CD8-positive, alpha-beta memory T cell (primary cell): ENCODE results near the gene FAM83G. TPM values are rescaled to one million over a fixed set of nuclear protein-coding genes. Genes with fewer than 3 reads are reported as not detected.

Experiments
- CTCF ChIA-PET: fragments of 350-600 bp; sonication (Branson Sonifier 250); formaldehyde crosslinking; loops from one replicate; lab custom pipeline; 2021; ENCODE audit warnings: antibody characterized with exemption; lab: Charles Lee
- POLR2A ChIA-PET: fragments of 350-600 bp; sonication (Branson Sonifier 250); formaldehyde crosslinking; loops from one replicate; lab custom pipeline; 2021; ENCODE audit warnings: antibody characterized with exemption; lab: Charles Lee
- DNase-seq, 5 donors: peaks; one replicate each; pipeline versions ENCODE4 v3.0.0 to v3.0.0-alpha.2; 2020 to 2022; ENCODE audit warnings: mixed read lengths in 1 of 5
- H3K27ac ChIP-seq: one replicate; pipeline ENCODE4 v1.7.0; 2013; ENCODE audit warnings: low read depth, mild to moderate bottlenecking, low read length, moderate library complexity
- H3K27me3 ChIP-seq: 2 replicates; pipeline ENCODE4 v1.7.0; 2013; ENCODE audit warnings: low read length, mild to moderate bottlenecking; ENCODE audit not compliant: insufficient read depth, poor library complexity, severe bottlenecking
- H3K36me3 ChIP-seq: 2 replicates; pipeline ENCODE4 v1.7.0; 2013; ENCODE audit warnings: mild to moderate bottlenecking, low read length, moderate library complexity; ENCODE audit not compliant: insufficient read depth
- H3K4me1 ChIP-seq: 2 replicates; pipeline ENCODE4 v1.7.0; 2013; ENCODE audit warnings: mild to moderate bottlenecking, low read length, moderate library complexity; ENCODE audit not compliant: insufficient read depth
- H3K4me3 ChIP-seq: 2 replicates; pipeline ENCODE4 v1.7.0; 2013; ENCODE audit warnings: mild to moderate bottlenecking, low read length
- H3K9me3 ChIP-seq: 2 replicates; pipeline ENCODE4 v1.7.0; 2013; ENCODE audit warnings: mild to moderate bottlenecking, low read length
- H3K27ac Mint-ChIP-seq, 8 donors: one replicate each; pipeline ENCODE4 v1.8.0; 2020 to 2021; ENCODE audit warnings: mixed read lengths in 8 of 8, mild to moderate bottlenecking in 6 of 8, inconsistent platforms in 3 of 8, moderate library complexity in 3 of 8
- H3K27me3 Mint-ChIP-seq, 2 donors: one replicate each; pipeline ENCODE4 v1.8.0; 2020 to 2021; ENCODE audit warnings: mixed read lengths in 2 of 2, mild to moderate bottlenecking in 1 of 2, moderate library complexity in 1 of 2
- H3K36me3 Mint-ChIP-seq, 3 donors: one replicate each; pipeline ENCODE4 v1.8.0; 2020 to 2021; ENCODE audit warnings: mixed read lengths in 3 of 3, inconsistent platforms in 1 of 3, mild to moderate bottlenecking in 1 of 3
- H3K4me1 Mint-ChIP-seq, 3 donors: one replicate each; pipeline ENCODE4 v1.8.0; 2020 to 2021; ENCODE audit warnings: mixed read lengths in 3 of 3, inconsistent platforms in 1 of 3, mild to moderate bottlenecking in 1 of 3
- H3K4me3 Mint-ChIP-seq, 7 donors: one replicate each; pipeline ENCODE4 v1.8.0; 2020 to 2021; ENCODE audit warnings: mixed read lengths in 7 of 7, mild to moderate bottlenecking in 6 of 7, moderate library complexity in 4 of 7, inconsistent platforms in 2 of 7
- H3K9me3 Mint-ChIP-seq, 5 donors: one replicate each; pipeline ENCODE4 v1.8.0; 2020 to 2022; ENCODE audit warnings: mixed read lengths in 5 of 5, mild to moderate bottlenecking in 3 of 5, moderate library complexity in 2 of 5, inconsistent platforms in 1 of 5
- polyA plus RNA-seq: library from polyadenylated mRNA; unstranded; fragments of 300-500 nt; fragmentation: Illumina TruSeq; gene quantifications from one replicate; pipeline ENCODE4 v1.2.3, GENCODE V29; 2021
- total RNA-seq, 2 experiments: library from RNA; stranded (reverse); gene quantifications; one replicate each; pipeline ENCODE4 v1.2.3, GENCODE V29; 2021

FAM83G gene
- total and polyA plus RNA-seq, 3 experiments from 2014 or later = 7.3 to 14.6 (median 13.1) TPM

DNA sequence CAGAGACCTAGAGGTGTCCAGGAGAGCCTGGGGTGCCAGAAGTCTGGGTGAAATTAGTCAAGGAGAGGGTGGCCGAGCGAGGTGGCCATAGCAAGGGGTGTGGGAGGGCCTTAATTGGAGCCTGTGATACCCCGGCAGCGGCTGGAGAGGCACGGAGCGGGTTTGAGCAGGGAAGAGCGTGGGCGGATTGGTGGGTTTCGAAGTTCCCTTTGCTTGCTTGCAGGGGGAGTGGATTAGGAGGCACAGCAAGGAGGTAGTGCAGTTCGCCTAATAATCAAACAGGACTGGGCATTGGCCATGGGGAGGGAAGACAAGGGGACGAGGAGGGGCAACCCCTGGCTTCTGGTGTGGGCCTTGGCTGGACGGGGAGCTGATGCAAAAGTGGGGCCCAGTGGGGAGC lies 5.4 kb upstream of the FAM83G start:
- no peaks in the 10 kb centered on the region for H3K36me3 Mint-ChIP-seq
- ChIA-PET POLR2A (no interaction called here), CTCF (no interaction called here)
- Histone ChIP-seq H3K36me3 (no peaks in the 10 kb centered on the region), H3K4me1 (peaks cover 3% of the 10 kb centered on the region), H3K27ac (no peak overlapping the region), H3K27me3 (no peaks in the 10 kb centered on the region), H3K9me3 (no peaks in the 10 kb centered on the region), H3K4me3 (no peak overlapping the region)
- peaks cover 0 to 11% (median 4%) of the 10 kb centered on the region in 3 donors for H3K4me1 Mint-ChIP-seq
- H3K27me3 Mint-ChIP-seq = no peaks in the 10 kb centered on the region
- H3K27ac Mint-ChIP-seq = peak overlapping the region in 1 of 8 donors; percentile 47
- DNase-seq = no peak
- H3K9me3 Mint-ChIP-seq = no peaks in the 10 kb centered on the region
- H3K4me3 Mint-ChIP-seq = no peak overlapping the region

DNA sequence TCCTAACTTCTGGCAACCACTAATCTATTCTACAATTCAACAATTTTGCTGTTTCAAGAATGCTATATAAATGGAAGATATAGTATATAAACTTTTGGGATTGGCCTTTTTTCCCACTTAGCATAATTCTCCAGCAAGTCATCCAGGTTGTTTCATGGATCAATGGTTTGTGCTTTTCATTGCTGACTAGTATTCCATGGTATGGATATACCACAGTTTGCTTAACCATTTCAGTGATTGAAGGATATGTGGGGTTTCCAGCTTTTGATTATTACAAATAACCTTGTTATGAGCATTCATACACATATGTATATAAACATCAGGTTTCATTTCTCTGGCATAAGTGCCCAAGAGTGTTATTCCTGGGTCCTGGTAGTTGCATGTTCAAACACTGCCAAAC lies 2.1 kb upstream of the FAM83G start:
- no peaks in the 10 kb centered on the region for H3K27me3 ChIP-seq
- no peak overlapping the region for H3K4me3 ChIP-seq
- ChIA-PET POLR2A (no interaction called here), CTCF (no interaction called here)
- H3K36me3 ChIP-seq = no peaks in the 10 kb centered on the region
- Mint-ChIP-seq H3K27ac (peak overlapping the region in 6 of 8 donors; percentile 43 to 97 (median 88)), H3K9me3 (no peaks in the 10 kb centered on the region), H3K4me1 (peaks cover 23 to 31% (median 29%) of the 10 kb centered on the region in 3 donors), H3K27me3 (no peaks in the 10 kb centered on the region), H3K4me3 (peak overlapping the region in 1 of 7 donors; percentile 75), H3K36me3 (peaks cover 0 to 10% (median 0%) of the 10 kb centered on the region in 3 donors)
- DNase-seq = no peak
- no peaks in the 10 kb centered on the region for H3K9me3 ChIP-seq
- H3K4me1 ChIP-seq = peaks cover 28% of the 10 kb centered on the region
- no peak overlapping the region for H3K27ac ChIP-seq

DNA sequence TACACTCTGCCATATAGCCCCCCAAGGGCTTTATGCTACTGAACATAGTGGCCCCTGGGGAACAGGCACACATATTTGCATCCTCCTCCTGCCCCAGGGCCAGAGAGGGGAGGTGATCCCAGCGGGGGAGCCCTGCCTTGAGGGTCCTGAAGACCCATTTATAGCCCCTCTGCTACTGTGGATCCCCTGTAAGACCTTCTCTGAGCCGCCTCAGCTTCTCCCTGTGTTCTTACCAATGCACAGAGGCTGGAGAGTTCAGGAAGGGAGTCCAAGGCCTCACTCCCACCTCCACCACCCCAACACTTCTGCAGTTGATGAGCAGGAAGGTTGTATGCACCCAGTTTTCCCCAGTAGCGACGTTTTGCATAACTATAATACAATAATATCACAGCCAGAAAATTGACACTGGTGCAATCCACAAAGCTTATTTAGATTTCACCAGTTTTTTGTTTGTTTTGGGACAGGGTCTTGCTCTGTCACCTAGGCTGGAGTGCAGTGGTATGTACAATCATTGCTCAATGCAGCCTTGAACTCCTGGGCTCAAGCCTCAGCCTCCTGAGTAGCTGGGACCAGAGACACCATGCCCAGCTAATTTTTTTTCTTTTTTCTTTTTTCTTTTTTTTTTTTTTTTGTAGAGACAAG lies 1.3 kb upstream of the FAM83G start:
- H3K36me3 Mint-ChIP-seq = peaks cover 0 to 15% (median 0%) of the 10 kb centered on the region in 3 donors
- no peaks in the 10 kb centered on the region for H3K9me3 Mint-ChIP-seq
- Histone ChIP-seq H3K4me3 (no peak overlapping the region), H3K27ac (no peak overlapping the region), H3K4me1 (peaks cover 35% of the 10 kb centered on the region), H3K27me3 (no peaks in the 10 kb centered on the region), H3K36me3 (no peaks in the 10 kb centered on the region), H3K9me3 (no peaks in the 10 kb centered on the region)
- H3K27me3 Mint-ChIP-seq = no peaks in the 10 kb centered on the region
- peak overlapping the region; percentile 39 to 75 (median 66) for H3K4me3 Mint-ChIP-seq
- ChIA-PET POLR2A (interaction anchor here (0.7 kb wide), 1 partner anchor 9 kb away, joined by 3 read pairs; no protein-coding TSS in a partner anchor), CTCF (interaction anchor here (2.6 kb wide), 1 partner anchor 45 kb away, joined by 10 read pairs; no protein-coding TSS in a partner anchor)
- no peak for DNase-seq
- peaks cover 29 to 39% (median 31%) of the 10 kb centered on the region in 3 donors for H3K4me1 Mint-ChIP-seq
- peak overlapping the region; percentile 78 to 99 (median 90) for H3K27ac Mint-ChIP-seq

DNA sequence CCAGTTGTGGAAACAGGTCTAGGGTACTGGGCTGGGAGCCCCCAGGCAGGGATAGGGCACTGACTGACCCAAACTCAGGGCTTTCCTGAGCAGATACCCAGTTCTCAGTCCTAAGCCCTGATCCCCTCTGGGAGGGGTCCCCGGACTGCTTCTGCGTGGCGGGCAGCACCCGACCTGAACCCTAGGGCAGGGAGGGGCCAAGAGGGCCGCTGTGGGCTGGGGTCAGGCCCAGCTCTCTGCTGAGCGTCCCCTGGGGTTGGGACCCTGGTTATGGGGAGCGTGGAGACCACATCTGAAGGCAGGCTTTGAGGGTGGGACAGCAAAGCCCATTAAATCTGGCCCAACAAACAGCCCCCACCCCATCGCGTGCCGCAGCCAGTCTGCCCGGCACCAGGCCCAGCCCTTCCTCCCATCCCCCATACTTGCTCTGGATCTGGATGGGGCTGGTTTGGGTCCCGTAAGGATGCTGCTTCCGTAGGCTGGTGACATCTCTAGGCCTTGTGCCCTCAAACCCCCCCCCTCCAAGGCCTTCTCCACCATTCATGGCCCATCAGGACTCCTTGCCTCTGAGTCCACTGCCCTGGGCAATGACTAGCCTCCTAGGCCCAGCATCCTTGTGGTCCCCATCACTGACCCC lies 691 bp upstream of the FAM83G start:
- ChIA-PET POLR2A (interaction anchor here (1.1 kb wide), 1 partner anchor 46 kb away, joined by 3 read pairs; no protein-coding TSS in a partner anchor), CTCF (interaction anchor here (1.2 to 2.6 kb wide), 3 partner anchors 17 to 57 kb away, joined by 3 to 10 read pairs (median 5); no protein-coding TSS in a partner anchor)
- Histone ChIP-seq H3K4me1 (peaks cover 36% of the 10 kb centered on the region), H3K27me3 (no peaks in the 10 kb centered on the region), H3K4me3 (no peak overlapping the region), H3K27ac (peak overlapping the region; percentile 59), H3K9me3 (no peaks in the 10 kb centered on the region), H3K36me3 (no peaks in the 10 kb centered on the region)
- Mint-ChIP-seq H3K36me3 (peaks cover 0 to 19% (median 0%) of the 10 kb centered on the region in 3 donors), H3K4me3 (peak overlapping the region; percentile 60 to 76 (median 74)), H3K27ac (peak overlapping the region; percentile 78 to 99 (median 91)), H3K4me1 (peaks cover 28 to 45% (median 32%) of the 10 kb centered on the region in 3 donors), H3K9me3 (no peaks in the 10 kb centered on the region), H3K27me3 (no peaks in the 10 kb centered on the region)
- DNase-seq = peak in 1 of 5 donors; percentile 13

DNA sequence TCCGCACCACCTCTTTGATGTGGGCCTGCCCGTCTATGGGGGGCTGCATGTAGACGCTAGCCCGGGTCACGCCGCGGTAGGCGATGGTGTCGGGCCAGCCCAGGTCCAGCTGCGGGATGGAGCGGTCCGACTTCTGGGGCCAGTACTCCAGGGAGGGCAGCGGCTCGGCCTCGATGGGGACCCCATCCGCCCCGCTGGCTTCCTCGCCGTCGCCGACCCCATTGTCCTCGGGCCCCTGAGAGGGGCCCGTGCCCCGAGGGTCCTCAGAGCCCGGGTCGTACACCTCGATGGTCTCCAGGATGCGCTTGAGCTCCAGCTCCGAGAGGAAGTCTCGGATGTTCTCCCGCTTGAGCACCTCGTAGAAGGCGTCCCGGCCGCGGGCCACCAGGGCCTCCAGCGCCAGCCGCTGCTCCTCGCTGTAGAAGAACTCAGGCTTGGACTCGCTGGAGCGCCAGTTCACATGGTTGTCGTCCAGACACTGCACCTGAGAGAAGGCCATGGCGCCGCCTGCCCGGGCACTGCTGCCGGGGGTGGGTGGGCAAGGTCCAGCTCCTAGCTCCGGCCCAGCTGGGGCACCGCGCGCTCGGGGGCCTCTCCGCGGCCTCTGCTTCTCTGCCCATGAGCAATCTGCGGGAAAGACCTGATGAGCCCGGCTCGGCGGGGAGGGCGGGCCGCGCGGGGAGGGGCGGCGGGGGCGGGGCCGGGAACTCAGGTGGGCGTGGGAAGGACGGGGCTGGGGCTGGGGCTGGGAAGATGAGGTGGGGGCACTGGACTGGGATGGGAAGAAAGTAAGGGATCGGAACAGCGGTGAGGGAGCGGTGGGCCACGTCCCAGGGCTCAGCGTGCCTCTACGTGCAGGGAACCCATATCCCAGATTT lies 782 bp downstream of the FAM83G start:
- POLR2A ChIA-PET = interaction anchor here (1.1 to 1.3 kb wide), 2 partner anchors 13 to 44 kb away, joined by 3 to 4 read pairs; no protein-coding TSS in a partner anchor
- CTCF ChIA-PET = interaction anchor here (1.2 to 2.6 kb wide), 4 partner anchors 8 to 55 kb away, joined by 3 to 10 read pairs (median 4); no protein-coding TSS in a partner anchor
- peak overlapping the region; percentile 87 to 98 (median 91) for H3K4me3 Mint-ChIP-seq
- Histone ChIP-seq H3K4me1 (peaks cover 36% of the 10 kb centered on the region), H3K27me3 (no peaks in the 10 kb centered on the region), H3K4me3 (peak overlapping the region; percentile 59), H3K27ac (peak overlapping the region; percentile 59), H3K36me3 (no peaks in the 10 kb centered on the region), H3K9me3 (no peaks in the 10 kb centered on the region)
- H3K4me1 Mint-ChIP-seq = peaks cover 25 to 45% (median 32%) of the 10 kb centered on the region in 3 donors
- peak overlapping the region; percentile 46 to 99 (median 95) for H3K27ac Mint-ChIP-seq
- no peaks in the 10 kb centered on the region for H3K9me3 Mint-ChIP-seq
- peak in 2 of 5 donors; percentile 38 to 55 for DNase-seq
- no peaks in the 10 kb centered on the region for H3K27me3 Mint-ChIP-seq
- H3K36me3 Mint-ChIP-seq = peaks cover 0 to 19% (median 0%) of the 10 kb centered on the region in 3 donors

DNA sequence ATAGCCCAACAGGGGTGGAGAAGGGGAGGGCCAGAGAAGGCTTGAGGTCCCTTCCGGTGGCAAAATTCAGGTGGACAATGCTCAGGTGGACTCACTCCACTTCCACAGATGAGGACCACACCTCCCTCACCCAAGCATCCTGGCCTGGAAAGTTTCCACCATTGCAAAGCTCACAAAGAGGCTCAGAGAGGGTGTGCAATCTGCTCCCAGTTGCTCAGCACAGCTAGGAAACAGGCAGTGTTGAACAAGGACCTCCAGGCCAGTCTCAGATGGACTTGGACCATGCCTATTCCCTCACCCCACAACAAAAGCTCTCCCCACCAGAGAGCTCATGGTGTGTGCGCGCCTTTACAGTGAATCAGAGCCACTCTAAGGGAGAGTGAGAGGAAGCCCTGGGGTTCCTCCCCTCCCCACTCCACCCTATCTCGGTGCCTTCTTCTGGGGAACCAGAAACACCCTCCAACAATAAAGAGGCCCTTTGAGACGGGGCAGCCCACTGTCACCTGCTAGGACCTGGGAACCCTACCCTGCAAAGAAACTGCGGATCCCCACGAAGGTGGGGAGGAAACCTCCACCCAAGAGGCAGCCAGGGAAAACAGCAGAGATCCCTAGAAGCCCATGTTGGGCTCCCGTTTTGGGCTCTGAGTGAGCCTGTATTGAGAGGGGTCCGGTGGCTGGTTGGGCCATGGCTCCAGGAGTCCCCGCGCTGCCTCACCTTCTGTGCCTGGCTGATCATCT lies 1.6 kb downstream of the FAM83G start:
- H3K27me3 Mint-ChIP-seq = no peaks in the 10 kb centered on the region
- DNase-seq = peak in 1 of 5 donors; percentile 21

More for the DNA sequence above, 1.6 kb downstream of the FAM83G start:
- peaks cover 36% of the 10 kb centered on the region for H3K4me1 ChIP-seq
- peaks cover 0 to 19% (median 0%) of the 10 kb centered on the region in 3 donors for H3K36me3 Mint-ChIP-seq
- POLR2A ChIA-PET = no interaction called here
- CTCF ChIA-PET = interaction anchor here (1.0 to 1.3 kb wide), 2 partner anchors 9 to 17 kb away, joined by 3 read pairs; no protein-coding TSS in a partner anchor
- H3K4me3 ChIP-seq = peak overlapping the region; percentile 53
- H3K9me3 ChIP-seq = no peaks in the 10 kb centered on the region
- no peak overlapping the region for H3K27ac ChIP-seq
- H3K4me1 Mint-ChIP-seq = peaks cover 27 to 45% (median 32%) of the 10 kb centered on the region in 3 donors
- H3K4me3 Mint-ChIP-seq = peak overlapping the region; percentile 52 to 98 (median 87)
- H3K27me3 ChIP-seq = no peaks in the 10 kb centered on the region
- peak overlapping the region in 7 of 8 donors; percentile 46 to 95 (median 72) for H3K27ac Mint-ChIP-seq
- H3K9me3 Mint-ChIP-seq = no peaks in the 10 kb centered on the region
- no peaks in the 10 kb centered on the region for H3K36me3 ChIP-seq
